Measurements from ENCODE around the gene SMU1. TPM values are rescaled to one million over a fixed set of nuclear protein-coding genes. Genes with fewer than 3 reads are reported as not detected.

The SMU1 gene
- total RNA-seq, 4 donors from 2014 or later: 14.3 to 18.5 (median 16.7) TPM

- Histone ChIP-seq H3K36me3 (peaks cover 47% of the 10 kb centered on the region), H3K27ac (no peak overlapping the region), H3K9me3 (no peaks in the 10 kb centered on the region), H3K27me3 (no peaks in the 10 kb centered on the region), H3K4me3 (no peak overlapping the region), H3K4me1 (peaks cover 25% of the 10 kb centered on the region)
- TF ChIP-seq POLR2A (IDR thresholded peaks at IDR 0.05) (no peak), EP300 (IDR thresholded peaks at IDR 0.05) (no peak), CTCF (IDR thresholded peaks at IDR 0.05) (no peak), POLR2AphosphoS5 (IDR thresholded peaks at IDR 0.05) (no peak)
- WGBS: 89% methylated on average over 9 of the region's 9 CpGs
- DNase-seq (ENCODE audit: low spot score in 2 of 2): no peak
Measured at GRCh38 chr9:33040792-33041431, 35.6 kb downstream of the SMU1 start.

GRCh38 chr9:33032865-33033264 lies 43.6 kb downstream of the SMU1 start:
- H3K4me3 ChIP-seq: no peak overlapping the region
- H3K4me1 ChIP-seq: peaks cover 19% of the 10 kb centered on the region
- WGBS: 82% methylated on average over 5 of the region's 5 CpGs
- no peak for DNase-seq (ENCODE audit: low spot score in 2 of 2)
- H3K36me3 ChIP-seq: peaks cover 71% of the 10 kb centered on the region
- TF ChIP-seq CTCF (IDR thresholded peaks at IDR 0.05) (no peak), POLR2AphosphoS5 (IDR thresholded peaks at IDR 0.05) (no peak), POLR2A (IDR thresholded peaks at IDR 0.05) (no peak), EP300 (IDR thresholded peaks at IDR 0.05) (no peak)
- H3K27me3 ChIP-seq: no peaks in the 10 kb centered on the region
- no peak overlapping the region for H3K27ac ChIP-seq
- H3K9me3 ChIP-seq: no peaks in the 10 kb centered on the region

- DNase-seq (ENCODE audit: low spot score in 2 of 2): no peak
- Histone ChIP-seq H3K27me3 (no peaks in the 10 kb centered on the region), H3K27ac (no peak overlapping the region), H3K4me3 (no peak overlapping the region), H3K9me3 (no peaks in the 10 kb centered on the region), H3K36me3 (peaks cover 66% of the 10 kb centered on the region), H3K4me1 (peaks cover 24% of the 10 kb centered on the region)
- TF ChIP-seq EP300 (IDR thresholded peaks at IDR 0.05): no peak
- no peak for TF ChIP-seq POLR2A (IDR thresholded peaks at IDR 0.05)
- TF ChIP-seq CTCF (IDR thresholded peaks at IDR 0.05): no peak
- TF ChIP-seq POLR2AphosphoS5 (IDR thresholded peaks at IDR 0.05): no peak
- 47% methylated on average over 1 of the region's 1 CpG for WGBS
Measured at GRCh38 chr9:33032292-33032691, 44.2 kb downstream of the SMU1 start.

- no peak overlapping the region for H3K4me3 ChIP-seq
- no peak overlapping the region for H3K27ac ChIP-seq
- no peaks in the 10 kb centered on the region for H3K27me3 ChIP-seq
- TF ChIP-seq POLR2AphosphoS5 (IDR thresholded peaks at IDR 0.05) (no peak), EP300 (IDR thresholded peaks at IDR 0.05) (no peak), CTCF (IDR thresholded peaks at IDR 0.05) (no peak), POLR2A (IDR thresholded peaks at IDR 0.05) (no peak)
- peaks cover 38% of the 10 kb centered on the region for H3K4me1 ChIP-seq
- no peak for DNase-seq (ENCODE audit: low spot score in 2 of 2)
- peaks cover 46% of the 10 kb centered on the region for H3K36me3 ChIP-seq
- H3K9me3 ChIP-seq: no peaks in the 10 kb centered on the region
- WGBS: 89% methylated on average over 5 of the region's 5 CpGs
Measured at GRCh38 chr9:33030285-33030684, 46.2 kb downstream of the SMU1 start.

GRCh38 chr9:33029231-33029786 lies 47.2 kb downstream of the SMU1 start:
- H3K4me1 ChIP-seq: peaks cover 40% of the 10 kb centered on the region
- peaks cover 36% of the 10 kb centered on the region for H3K36me3 ChIP-seq
- WGBS: 15% methylated on average over 4 of the region's 4 CpGs
- no peak for DNase-seq (ENCODE audit: low spot score in 2 of 2)
- no peak overlapping the region for H3K27ac ChIP-seq
- H3K4me3 ChIP-seq: no peak overlapping the region
- TF ChIP-seq EP300 (IDR thresholded peaks at IDR 0.05) (no peak), POLR2AphosphoS5 (IDR thresholded peaks at IDR 0.05) (no peak), CTCF (IDR thresholded peaks at IDR 0.05) (no peak), POLR2A (IDR thresholded peaks at IDR 0.05) (no peak)
- H3K9me3 ChIP-seq: no peaks in the 10 kb centered on the region
- no peaks in the 10 kb centered on the region for H3K27me3 ChIP-seq
